ENCODE measurements around the gene S1PR3.

- TF ChIP-seq EZH2 (IDR thresholded peaks at IDR 0.05; ENCODE audit: borderline replicate concordance, low read depth, low read length) (no peak), GTF2F1 (IDR thresholded peaks at IDR 0.05; ENCODE audit: low read depth, low read length) (no peak), REST (IDR thresholded peaks at IDR 0.05; ENCODE audit: borderline replicate concordance) (no peak), REST (CRISPR knock-in tag; IDR thresholded peaks at IDR 0.05; ENCODE audit: low read depth) (no peak), ZBTB43 (CRISPR knock-in tag; IDR thresholded peaks at IDR 0.05) (no peak)
These were observed 6.8 kb upstream of the S1PR3 start for GRCh38 chr9:88984543-88984883.
